Measurements from ENCODE around the gene IPO13.

The IPO13 gene

DNA sequence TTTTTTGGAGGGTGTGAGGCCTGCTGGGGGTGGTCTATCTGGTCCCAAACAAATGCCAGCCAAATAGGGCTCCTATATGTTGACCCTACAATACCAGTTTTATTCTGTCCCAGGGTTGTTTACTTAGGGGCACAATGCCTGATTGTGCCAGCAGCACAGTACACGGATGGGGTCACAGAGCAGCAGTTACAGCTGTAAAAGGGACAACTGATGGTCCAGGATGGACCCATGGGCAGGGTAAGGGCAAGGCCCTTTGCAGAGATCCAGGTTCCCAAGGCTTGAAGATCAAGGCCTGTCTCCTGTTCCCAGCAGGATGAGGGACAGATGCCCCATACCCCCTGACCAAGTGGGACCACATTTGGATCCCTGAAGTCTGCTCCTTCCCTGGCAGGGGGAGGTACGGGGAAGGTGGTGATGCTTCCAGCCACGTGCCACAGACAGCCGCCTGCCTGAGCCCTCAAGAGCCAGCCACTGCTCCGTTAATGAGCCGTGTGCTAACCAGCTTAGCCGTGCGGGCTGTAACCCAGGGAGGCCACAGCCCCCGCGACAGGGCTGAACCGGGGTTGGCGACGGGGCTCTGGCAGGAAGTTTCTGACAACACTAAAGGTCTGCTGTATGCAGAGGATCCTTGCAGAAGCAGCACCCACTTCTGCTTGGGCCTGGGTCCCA lies 66.3 kb downstream of the IPO13 start:
- DNase-seq: no peak

DNA sequence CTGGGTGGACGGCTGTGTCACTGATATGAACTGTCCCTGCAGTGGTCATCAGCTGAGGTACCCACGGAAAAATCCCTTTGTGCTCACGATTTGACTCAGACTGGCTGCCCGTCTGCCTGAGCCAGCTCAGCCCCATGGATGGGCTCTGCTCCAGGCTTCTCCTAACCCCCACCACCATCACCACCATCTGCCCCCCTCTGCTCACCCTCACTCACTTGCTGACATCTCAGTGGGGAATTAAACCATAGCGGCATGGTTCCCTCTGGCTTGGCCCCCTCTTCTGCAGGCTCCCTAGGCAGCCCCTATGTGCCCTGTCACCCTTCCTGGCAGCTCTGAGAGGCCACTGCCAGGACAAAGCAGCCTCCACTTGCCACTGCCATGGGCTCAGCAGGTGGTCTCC lies 67.2 kb downstream of the IPO13 start:
- DNase-seq: no peak

DNA sequence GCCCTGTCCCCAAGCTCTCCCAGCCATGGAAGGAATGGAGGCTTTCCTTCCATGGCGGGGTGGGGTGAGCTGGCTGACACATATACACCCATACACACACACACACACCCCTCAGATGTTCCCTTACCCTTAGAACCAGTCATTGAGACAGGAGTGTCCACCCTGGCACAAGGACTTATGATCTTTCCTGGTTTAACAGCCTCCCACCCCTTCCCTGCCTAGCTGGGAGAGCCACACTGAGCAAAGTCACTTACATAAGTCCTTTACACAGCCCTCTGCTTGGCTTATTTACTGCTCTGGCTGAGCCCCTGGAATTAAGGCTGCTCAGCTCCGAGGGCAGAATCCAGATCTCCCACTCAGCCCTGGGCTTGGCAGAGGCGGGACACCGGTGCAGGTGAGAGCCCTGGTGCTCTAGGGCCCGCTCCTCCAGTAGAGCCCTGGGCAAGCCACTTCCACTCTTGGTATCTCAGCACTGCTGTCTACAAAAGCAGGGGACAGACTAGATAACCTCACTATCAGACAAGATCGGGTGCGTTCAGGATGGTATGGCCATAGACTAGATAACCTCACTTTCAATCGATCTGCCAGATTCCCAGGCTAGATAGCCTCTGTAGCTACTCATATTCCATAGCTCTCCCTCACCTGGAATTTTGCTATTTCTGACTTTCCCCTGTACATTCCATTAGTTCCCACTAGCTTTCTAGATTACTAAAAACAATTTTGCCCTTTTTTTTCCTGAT lies 67.8 kb downstream of the IPO13 start:
- no peak for DNase-seq

DNA sequence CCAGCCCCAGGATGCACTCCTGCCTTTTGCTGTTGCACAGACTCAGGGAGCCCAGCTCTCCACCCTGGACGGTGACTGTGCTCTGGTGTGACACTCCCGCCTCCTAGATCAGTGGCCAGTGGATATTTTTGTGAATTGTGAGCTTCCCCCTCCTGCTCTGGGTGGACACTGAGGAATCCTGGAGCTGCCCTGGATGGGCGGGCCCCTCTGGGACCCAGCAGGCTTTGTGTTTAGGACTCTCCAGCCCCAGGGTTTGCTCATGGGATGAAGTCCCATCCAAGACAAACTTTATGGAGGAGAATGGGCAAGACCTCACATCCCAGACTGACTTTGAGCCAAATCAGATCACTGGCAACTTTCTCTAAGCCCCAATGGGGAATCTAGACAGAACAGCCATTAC lies 68.5 kb downstream of the IPO13 start:
- DNase-seq: no peak

DNA sequence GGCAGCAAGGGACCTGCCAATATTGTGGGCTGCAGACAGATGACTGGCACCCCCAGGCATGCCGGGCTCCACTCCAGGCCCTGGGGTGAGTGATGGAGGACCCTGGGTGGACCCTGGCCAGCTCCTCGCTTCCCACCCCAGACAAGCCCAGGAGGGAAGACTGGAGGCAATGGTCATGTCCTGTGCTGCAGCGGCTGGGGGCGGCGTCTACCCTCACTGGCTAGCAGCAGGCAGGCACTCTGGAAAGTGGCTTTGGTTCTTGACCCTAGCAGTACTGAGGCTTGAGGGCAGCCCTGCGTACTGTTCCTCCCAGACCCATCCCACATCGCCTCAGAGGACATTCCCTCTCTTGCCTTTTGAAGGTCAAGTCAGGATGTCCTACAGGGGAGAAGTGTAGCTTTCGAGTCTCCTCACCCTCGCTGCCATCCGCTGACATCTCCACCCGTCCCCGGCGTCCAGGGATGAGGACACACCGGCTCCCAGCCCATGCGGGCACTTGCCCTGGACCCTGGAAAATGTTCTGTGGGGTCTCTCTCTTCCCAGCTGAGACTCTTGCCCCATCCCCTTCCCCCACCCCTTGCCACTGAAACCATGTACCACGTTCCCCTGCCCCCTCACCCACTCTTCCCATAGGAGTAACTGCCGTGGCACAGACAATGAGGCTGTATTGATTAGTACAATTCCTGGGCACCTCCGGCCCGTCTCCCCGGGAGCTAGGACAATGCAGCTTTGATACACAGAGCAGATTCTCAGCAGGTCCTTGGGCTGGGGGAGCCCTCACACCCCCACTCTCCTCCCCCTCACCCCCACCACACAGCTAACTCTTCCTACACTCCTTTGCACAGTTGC lies 69.5 kb downstream of the IPO13 start:
- DNase-seq: no peak

DNA sequence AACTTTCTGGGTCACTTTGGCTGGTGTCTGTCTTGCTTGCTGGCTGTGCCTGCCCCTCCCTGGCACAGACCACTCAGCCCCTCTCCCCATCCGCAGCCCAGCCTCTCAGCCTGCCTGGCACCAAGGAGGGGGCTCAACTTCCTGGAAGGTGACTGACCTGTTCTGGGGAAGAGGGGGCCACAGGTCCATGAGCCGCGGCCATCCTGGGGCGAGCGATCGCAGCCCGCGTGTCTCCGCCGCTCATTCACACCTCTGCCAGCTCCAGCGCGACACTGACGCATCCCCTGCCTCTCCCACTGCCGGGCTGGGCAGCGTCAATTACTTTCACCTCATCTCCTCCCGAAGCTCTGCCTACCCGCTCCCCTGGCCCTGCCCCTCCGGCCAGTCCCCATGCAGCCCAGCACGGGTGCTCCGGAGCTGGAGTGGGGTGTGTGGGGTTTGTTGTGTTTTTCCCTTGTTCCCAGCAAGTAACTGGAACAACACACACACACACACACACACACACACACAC lies 70.2 kb downstream of the IPO13 start:
- DNase-seq: no peak

Measured in stimulated activated CD4-positive, alpha-beta T cell treated with anti-CD3 and anti-CD28 coated beads, Interleukin-1b, Interleukin-23, amount 100 ng/mL, for 48 hours (primary cell).